ENCODE measurements around the gene ACKR3.

DNA sequence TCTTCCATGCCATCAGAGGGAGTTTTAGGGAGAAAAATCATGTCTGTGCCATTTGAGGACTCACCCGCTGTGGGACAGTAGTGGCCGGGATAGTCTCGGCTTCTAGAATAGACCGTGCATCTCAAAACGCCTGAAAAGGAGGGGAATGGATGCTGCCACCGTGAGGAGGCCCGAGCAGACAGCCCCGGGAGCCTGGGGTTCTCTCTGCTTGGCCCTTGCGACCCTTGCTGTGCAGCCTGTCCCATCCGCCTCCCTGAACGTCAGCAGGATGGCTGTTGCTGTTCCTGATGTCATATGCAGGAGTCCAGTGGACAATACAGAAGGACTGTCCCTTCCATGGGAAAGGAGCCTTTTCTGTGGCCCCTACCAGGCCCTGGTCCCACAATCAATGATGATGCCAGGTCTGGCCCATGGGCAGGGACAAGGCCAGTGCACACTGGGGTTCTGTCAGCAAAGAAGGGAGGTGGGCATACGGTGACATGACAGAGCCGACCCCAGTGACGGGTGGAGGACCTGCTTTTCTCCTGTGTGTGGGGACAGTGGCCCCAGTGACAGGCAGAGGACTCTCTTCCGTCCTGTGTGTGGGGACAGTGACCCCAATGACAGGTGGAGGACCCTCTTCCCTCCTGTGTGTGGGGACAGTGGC lies 58.8 kb downstream of the ACKR3 start:
- TF ChIP-seq, protein P1, sequence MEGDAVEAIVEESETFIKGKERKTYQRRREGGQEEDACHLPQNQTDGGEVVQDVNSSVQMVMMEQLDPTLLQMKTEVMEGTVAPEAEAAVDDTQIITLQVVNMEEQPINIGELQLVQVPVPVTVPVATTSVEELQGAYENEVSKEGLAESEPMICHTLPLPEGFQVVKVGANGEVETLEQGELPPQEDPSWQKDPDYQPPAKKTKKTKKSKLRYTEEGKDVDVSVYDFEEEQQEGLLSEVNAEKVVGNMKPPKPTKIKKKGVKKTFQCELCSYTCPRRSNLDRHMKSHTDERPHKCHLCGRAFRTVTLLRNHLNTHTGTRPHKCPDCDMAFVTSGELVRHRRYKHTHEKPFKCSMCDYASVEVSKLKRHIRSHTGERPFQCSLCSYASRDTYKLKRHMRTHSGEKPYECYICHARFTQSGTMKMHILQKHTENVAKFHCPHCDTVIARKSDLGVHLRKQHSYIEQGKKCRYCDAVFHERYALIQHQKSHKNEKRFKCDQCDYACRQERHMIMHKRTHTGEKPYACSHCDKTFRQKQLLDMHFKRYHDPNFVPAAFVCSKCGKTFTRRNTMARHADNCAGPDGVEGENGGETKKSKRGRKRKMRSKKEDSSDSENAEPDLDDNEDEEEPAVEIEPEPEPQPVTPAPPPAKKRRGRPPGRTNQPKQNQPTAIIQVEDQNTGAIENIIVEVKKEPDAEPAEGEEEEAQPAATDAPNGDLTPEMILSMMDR (IDR thresholded peaks at IDR 0.05) = no peak
- no peak for TF ChIP-seq EZH2 (IDR thresholded peaks at IDR 0.05; ENCODE audit: borderline replicate concordance, insufficient read depth, low read depth, low read length, poor library complexity, severe bottlenecking)
